ENCODE results near the gene CDYL2.

DNA sequence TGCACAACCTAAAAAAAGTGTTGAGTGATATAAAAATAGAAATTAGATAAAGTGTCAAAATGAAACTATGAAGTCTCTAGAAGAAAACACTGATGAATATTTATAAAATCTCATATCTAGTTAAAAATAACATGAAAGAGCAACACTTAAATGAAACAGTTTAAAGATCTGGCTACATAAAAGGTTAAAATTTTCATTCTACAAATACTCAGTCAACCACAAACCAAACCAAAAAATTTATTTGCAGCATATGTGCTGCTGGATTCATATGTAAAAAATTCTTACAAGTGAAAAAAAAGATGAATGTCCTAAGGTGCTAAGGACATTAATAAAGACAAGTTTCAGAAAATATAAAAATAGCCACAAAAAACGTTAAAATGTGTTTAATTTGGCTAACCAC is 22.6 kb upstream of the CDYL2 start:
- TF ChIP-seq, protein P1, sequence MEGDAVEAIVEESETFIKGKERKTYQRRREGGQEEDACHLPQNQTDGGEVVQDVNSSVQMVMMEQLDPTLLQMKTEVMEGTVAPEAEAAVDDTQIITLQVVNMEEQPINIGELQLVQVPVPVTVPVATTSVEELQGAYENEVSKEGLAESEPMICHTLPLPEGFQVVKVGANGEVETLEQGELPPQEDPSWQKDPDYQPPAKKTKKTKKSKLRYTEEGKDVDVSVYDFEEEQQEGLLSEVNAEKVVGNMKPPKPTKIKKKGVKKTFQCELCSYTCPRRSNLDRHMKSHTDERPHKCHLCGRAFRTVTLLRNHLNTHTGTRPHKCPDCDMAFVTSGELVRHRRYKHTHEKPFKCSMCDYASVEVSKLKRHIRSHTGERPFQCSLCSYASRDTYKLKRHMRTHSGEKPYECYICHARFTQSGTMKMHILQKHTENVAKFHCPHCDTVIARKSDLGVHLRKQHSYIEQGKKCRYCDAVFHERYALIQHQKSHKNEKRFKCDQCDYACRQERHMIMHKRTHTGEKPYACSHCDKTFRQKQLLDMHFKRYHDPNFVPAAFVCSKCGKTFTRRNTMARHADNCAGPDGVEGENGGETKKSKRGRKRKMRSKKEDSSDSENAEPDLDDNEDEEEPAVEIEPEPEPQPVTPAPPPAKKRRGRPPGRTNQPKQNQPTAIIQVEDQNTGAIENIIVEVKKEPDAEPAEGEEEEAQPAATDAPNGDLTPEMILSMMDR (IDR thresholded peaks at IDR 0.05): no peak
- no peak for TF ChIP-seq POLR2AphosphoS5 (IDR thresholded peaks at IDR 0.05)
- no peak for TF ChIP-seq POLR2A (IDR thresholded peaks at IDR 0.05)
